ENCODE results near the gene SNTG2.

GRCh38 chr2:1020206-1020605, 69.6 kb downstream of the SNTG2 start:
- TF ChIP-seq CTCF (IDR thresholded peaks at IDR 0.05) (no peak), POLR2A (IDR thresholded peaks at IDR 0.05) (no peak), EP300 (IDR thresholded peaks at IDR 0.05) (no peak)
